ENCODE measurements around the gene AGPAT4. TPM values are rescaled to one million over a fixed set of nuclear protein-coding genes. Genes with fewer than 3 reads are reported as not detected.
"Not testable (repeated sequence)": the region's sequence is repeated elsewhere in the genome, so short reads cannot be mapped to it uniquely, and the experiment has no call there.

The AGPAT4 gene
- total RNA-seq, 2 donors from 2014 or later, result 12.3 to 13.2 TPM

DNA sequence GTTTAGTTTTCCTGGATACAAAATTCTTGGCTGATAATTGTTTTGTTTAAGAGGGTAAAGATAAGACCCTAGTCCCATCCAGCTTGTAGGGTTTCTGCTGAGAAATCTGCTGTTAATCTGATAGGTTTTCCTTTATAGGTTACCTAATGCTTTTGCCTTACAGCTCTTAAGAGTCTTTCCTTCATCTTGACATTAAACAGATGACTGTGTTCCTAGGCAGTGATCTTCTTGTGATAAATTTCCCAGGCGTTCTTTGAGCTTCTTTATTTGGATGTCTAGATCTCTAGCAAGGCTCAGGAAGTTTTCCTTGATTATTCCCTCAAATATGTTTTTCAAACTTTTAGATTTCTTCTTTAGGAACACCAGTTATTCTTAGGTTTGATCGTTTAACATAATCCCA is 148.3 kb downstream of the AGPAT4 start:
- Mint-ChIP-seq H3K4me3 (no peak overlapping the region), H3K4me1 (peaks cover 36% of the 10 kb centered on the region), H3K36me3 (ENCODE audit: low read depth) (peaks cover 96% of the 10 kb centered on the region), H3K9me3 (peaks cover 9% of the 10 kb centered on the region), H3K27me3 (no peaks in the 10 kb centered on the region), H3K27ac (peak overlapping the region; percentile 61)
- no peak for ATAC-seq (replicated peaks)

DNA sequence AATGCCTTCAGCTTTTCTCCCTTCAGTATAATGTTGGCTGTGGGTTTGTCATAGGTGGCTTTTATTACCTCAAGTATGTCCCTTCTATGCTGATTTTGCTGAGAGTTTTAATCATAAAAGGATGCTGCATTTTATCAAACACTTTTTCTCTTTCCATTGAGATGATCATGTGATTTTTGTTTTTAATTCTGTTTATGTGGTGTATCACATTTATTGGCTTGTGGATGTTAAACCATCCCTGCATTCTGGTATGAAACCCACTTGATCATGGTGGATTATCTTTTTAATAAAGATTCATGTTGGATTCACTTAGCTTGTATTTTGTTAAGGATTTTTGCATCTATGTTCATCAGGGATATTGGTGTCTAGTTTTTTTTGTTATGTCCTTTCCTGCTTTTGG is 150.5 kb downstream of the AGPAT4 start:
- Mint-ChIP-seq H3K36me3 (ENCODE audit: low read depth) (peaks cover 97% of the 10 kb centered on the region), H3K4me1 (peaks cover 25% of the 10 kb centered on the region)
- not testable (repeated sequence) for H3K9me3 Mint-ChIP-seq; H3K27me3 Mint-ChIP-seq; H3K27ac Mint-ChIP-seq; H3K4me3 Mint-ChIP-seq; ATAC-seq (replicated peaks)

DNA sequence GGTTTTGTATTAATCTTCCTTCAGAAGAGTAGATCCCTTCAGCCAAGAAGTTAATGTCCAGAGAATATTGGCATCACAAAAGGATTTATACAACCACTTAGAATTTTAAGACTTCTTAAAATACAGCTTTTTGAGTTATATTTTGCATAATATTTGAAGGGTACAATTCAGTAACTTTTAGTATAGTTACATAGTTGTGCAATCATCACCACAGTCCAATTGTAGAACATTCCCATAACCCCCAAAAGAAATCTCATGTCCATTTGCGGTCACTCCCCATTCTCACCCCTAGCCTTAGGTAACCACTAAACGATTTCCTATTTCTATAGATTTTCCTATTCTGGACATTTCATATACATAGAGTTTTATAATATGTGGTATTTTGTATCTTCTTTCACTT is 155.9 kb downstream of the AGPAT4 start:
- H3K4me1 Mint-ChIP-seq, result peaks cover 17% of the 10 kb centered on the region
- H3K27me3 Mint-ChIP-seq, result no peaks in the 10 kb centered on the region
- H3K9me3 Mint-ChIP-seq, result no peaks in the 10 kb centered on the region
- peaks cover 100% of the 10 kb centered on the region for H3K36me3 Mint-ChIP-seq (ENCODE audit: low read depth)
- no peak overlapping the region for H3K4me3 Mint-ChIP-seq
- no peak overlapping the region for H3K27ac Mint-ChIP-seq
- no peak for ATAC-seq (replicated peaks)

GRCh38 chr6:161117308-161117707 is 156.6 kb downstream of the AGPAT4 start:
- Mint-ChIP-seq H3K27ac (no peak overlapping the region), H3K4me3 (no peak overlapping the region), H3K27me3 (no peaks in the 10 kb centered on the region), H3K9me3 (no peaks in the 10 kb centered on the region), H3K4me1 (peaks cover 23% of the 10 kb centered on the region), H3K36me3 (ENCODE audit: low read depth) (peaks cover 100% of the 10 kb centered on the region)
- ATAC-seq (replicated peaks), result no peak

- Mint-ChIP-seq H3K36me3 (ENCODE audit: low read depth) (peaks cover 100% of the 10 kb centered on the region), H3K4me1 (peaks cover 30% of the 10 kb centered on the region), H3K27ac (peak overlapping the region; percentile 94), H3K27me3 (no peaks in the 10 kb centered on the region), H3K9me3 (no peaks in the 10 kb centered on the region), H3K4me3 (peak overlapping the region; percentile 50)
- ATAC-seq (replicated peaks), result peak; percentile 53
Measured at GRCh38 chr6:161116554-161116953, 157.3 kb downstream of the AGPAT4 start.

GRCh38 chr6:161115468-161115867 is 158.4 kb downstream of the AGPAT4 start:
- Mint-ChIP-seq H3K9me3 (no peaks in the 10 kb centered on the region), H3K4me3 (peak overlapping the region; percentile 50), H3K27me3 (no peaks in the 10 kb centered on the region), H3K4me1 (peaks cover 40% of the 10 kb centered on the region), H3K27ac (peak overlapping the region; percentile 94), H3K36me3 (ENCODE audit: low read depth) (peaks cover 100% of the 10 kb centered on the region)
- peak; percentile 53 for ATAC-seq (replicated peaks)

- ATAC-seq (replicated peaks), result peak; percentile 91
- peak overlapping the region; percentile 76 for H3K4me3 Mint-ChIP-seq
Measured at GRCh38 chr6:161111261-161111660, 162.6 kb downstream of the AGPAT4 start.

DNA sequence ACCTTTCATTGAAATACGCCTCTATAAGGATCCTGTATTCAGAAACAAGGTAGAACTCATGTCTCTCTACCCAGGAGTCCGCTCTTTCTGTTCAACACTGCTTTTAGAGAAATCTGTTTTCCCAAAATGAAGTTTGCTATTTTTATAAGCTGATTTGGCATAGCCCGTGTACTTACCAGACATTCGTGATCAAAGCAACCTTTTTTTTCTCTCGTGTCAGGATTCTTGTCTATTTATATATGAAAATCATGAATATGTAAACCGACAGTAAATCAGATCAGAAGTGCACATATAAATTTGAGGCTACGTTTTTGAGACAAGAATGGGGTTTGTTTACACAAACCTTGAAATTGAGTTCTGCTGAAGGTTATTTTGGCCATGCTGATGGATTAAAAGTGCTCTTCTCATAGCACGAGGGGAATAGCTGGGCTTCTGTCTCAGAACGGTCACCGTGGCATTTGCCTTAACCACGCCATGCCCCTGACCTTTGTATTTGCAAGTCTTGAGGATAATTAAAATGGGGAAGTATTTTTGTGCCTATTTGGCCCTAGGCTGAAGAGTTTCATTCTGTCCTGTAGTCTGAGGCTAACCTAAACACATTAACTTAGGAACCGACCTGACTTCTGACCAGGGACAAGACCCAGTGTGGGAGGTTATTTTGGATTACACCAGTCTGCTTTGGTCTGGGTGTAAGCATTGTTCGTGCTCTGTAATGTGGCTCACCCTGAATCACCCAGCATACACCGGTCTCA is 163.7 kb downstream of the AGPAT4 start:
- Mint-ChIP-seq H3K27ac (peak overlapping the region; percentile 91), H3K36me3 (ENCODE audit: low read depth) (peaks cover 100% of the 10 kb centered on the region), H3K9me3 (no peaks in the 10 kb centered on the region), H3K4me3 (peak overlapping the region; percentile 76), H3K4me1 (peaks cover 38% of the 10 kb centered on the region), H3K27me3 (no peaks in the 10 kb centered on the region)
- no peak for ATAC-seq (replicated peaks)

More at GRCh38 chr6:161111261-161111660, 162.6 kb downstream of the AGPAT4 start:
- no peaks in the 10 kb centered on the region for H3K27me3 Mint-ChIP-seq
- H3K36me3 Mint-ChIP-seq (ENCODE audit: low read depth), result peaks cover 100% of the 10 kb centered on the region
- H3K27ac Mint-ChIP-seq, result peak overlapping the region; percentile 91
- H3K9me3 Mint-ChIP-seq, result no peaks in the 10 kb centered on the region
- peaks cover 44% of the 10 kb centered on the region for H3K4me1 Mint-ChIP-seq

GRCh38 chr6:161109366-161109765 is 164.5 kb downstream of the AGPAT4 start:
- no peak overlapping the region for H3K27ac Mint-ChIP-seq
- H3K4me1 Mint-ChIP-seq, result peaks cover 43% of the 10 kb centered on the region
- H3K36me3 Mint-ChIP-seq (ENCODE audit: low read depth), result peaks cover 100% of the 10 kb centered on the region
- H3K9me3 Mint-ChIP-seq, result no peaks in the 10 kb centered on the region
- H3K27me3 Mint-ChIP-seq, result no peaks in the 10 kb centered on the region
- no peak overlapping the region for H3K4me3 Mint-ChIP-seq
- ATAC-seq (replicated peaks), result no peak

- Mint-ChIP-seq H3K4me3 (no peak overlapping the region), H3K36me3 (ENCODE audit: low read depth) (peaks cover 100% of the 10 kb centered on the region), H3K9me3 (no peaks in the 10 kb centered on the region), H3K27me3 (no peaks in the 10 kb centered on the region), H3K27ac (no peak overlapping the region), H3K4me1 (peaks cover 43% of the 10 kb centered on the region)
- no peak for ATAC-seq (replicated peaks)
Measured at GRCh38 chr6:161108916-161109315, 164.9 kb downstream of the AGPAT4 start.

- ATAC-seq (replicated peaks), result no peak
- peak overlapping the region; percentile 63 for H3K27ac Mint-ChIP-seq
- no peaks in the 10 kb centered on the region for H3K27me3 Mint-ChIP-seq
- peaks cover 100% of the 10 kb centered on the region for H3K36me3 Mint-ChIP-seq (ENCODE audit: low read depth)
- no peak overlapping the region for H3K4me3 Mint-ChIP-seq
- no peaks in the 10 kb centered on the region for H3K9me3 Mint-ChIP-seq
- peaks cover 40% of the 10 kb centered on the region for H3K4me1 Mint-ChIP-seq
Measured at GRCh38 chr6:161107779-161108730, 165.8 kb downstream of the AGPAT4 start.

- peaks cover 97% of the 10 kb centered on the region for H3K36me3 Mint-ChIP-seq (ENCODE audit: low read depth)
- no peaks in the 10 kb centered on the region for H3K9me3 Mint-ChIP-seq
- peak overlapping the region; percentile 3 for H3K4me3 Mint-ChIP-seq
- peak overlapping the region; percentile 65 for H3K27ac Mint-ChIP-seq
- H3K27me3 Mint-ChIP-seq, result no peaks in the 10 kb centered on the region
- H3K4me1 Mint-ChIP-seq, result peaks cover 15% of the 10 kb centered on the region
- ATAC-seq (replicated peaks), result peak; percentile 86
Measured at GRCh38 chr6:161105408-161105807, 168.5 kb downstream of the AGPAT4 start.

DNA sequence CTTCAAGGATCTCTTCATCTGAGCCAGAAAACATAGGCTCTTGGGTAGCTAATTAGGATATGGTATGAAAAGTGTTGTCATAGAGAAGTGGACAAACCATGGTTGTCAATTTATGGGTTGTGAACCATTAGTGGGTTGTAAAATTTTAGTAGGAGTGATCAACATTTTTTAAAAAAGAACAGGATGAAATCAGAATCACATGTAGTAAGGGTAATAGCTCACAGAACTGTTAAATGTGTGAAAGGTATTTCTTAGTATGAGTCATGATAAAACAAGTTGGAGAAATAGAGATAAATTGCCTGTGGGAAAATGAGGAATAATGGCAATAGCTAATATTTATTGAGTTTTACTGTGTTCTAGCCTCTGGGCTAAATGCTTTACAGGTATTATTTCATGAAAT is 168.9 kb downstream of the AGPAT4 start:
- ATAC-seq (replicated peaks), result peak; percentile 53
- H3K27me3 Mint-ChIP-seq, result no peaks in the 10 kb centered on the region
- H3K27ac Mint-ChIP-seq, result peak overlapping the region; percentile 65
- peaks cover 97% of the 10 kb centered on the region for H3K36me3 Mint-ChIP-seq (ENCODE audit: low read depth)
- no peaks in the 10 kb centered on the region for H3K9me3 Mint-ChIP-seq
- peaks cover 11% of the 10 kb centered on the region for H3K4me1 Mint-ChIP-seq
- peak overlapping the region; percentile 3 for H3K4me3 Mint-ChIP-seq

DNA sequence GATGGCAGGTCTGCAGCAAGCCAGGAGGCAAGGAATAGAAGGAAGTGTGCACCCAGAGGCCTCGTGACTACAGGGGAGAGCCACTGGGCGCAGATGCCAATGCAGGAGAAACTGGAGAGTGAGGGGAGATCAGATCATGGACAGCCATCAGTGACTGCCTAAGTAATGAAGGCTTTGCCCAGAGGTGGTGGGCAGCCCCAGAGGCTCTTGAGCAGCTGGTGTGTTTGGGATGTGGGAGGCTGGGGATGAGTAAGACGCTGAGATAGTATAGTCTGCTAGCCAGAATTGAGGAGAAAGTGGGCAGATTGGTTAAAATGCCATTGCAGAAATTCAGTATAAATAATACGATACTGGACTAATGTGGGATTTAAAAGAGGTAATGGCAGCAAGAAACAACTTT is 170.4 kb downstream of the AGPAT4 start:
- Mint-ChIP-seq H3K4me1 (peaks cover 11% of the 10 kb centered on the region), H3K36me3 (ENCODE audit: low read depth) (peaks cover 97% of the 10 kb centered on the region)

More for the DNA sequence above, 170.4 kb downstream of the AGPAT4 start:
- no peak for ATAC-seq (replicated peaks)
- H3K9me3 Mint-ChIP-seq, result no peaks in the 10 kb centered on the region
- no peaks in the 10 kb centered on the region for H3K27me3 Mint-ChIP-seq
- H3K4me3 Mint-ChIP-seq, result no peak overlapping the region
- H3K27ac Mint-ChIP-seq, result peak overlapping the region; percentile 21

Data from activated T-helper 17 cell treated with anti-CD3 and anti-CD28 coated beads, Interleukin-2, amount 50 U/mL, for 72 hours (primary cell).